Thymus (tissue), 11 donors: Measurements from ENCODE around the gene UBAP2L. TPM values are rescaled to one million over a fixed set of nuclear protein-coding genes. Genes with fewer than 3 reads are reported as not detected.
"Not testable (repeated sequence)": the region's sequence is repeated elsewhere in the genome, so short reads cannot be mapped to it uniquely, and the experiment has no call there.

Experiments used
- DNase-seq, 9 donors: peaks; one replicate each; pipeline ENCODE4 v3.0.0-alpha.2; 2013; ENCODE audit warnings: low spot score in 9 of 9, low read depth in 6 of 9, missing footprints in 1 of 9
- H3K27ac ChIP-seq, 2 donors: one replicate each; pipeline ENCODE4 v1.5.1; 2013; ENCODE audit warnings: control low read depth in 1 of 2, low read depth in 1 of 2, low read length in 1 of 2, mild to moderate bottlenecking in 1 of 2, moderate library complexity in 1 of 2
- H3K27me3 ChIP-seq, 2 donors: one replicate each; pipeline ENCODE4 v1.5.1; 2013; ENCODE audit warnings: low read length in 1 of 2; ENCODE audit not compliant: control insufficient read depth in 2 of 2, insufficient read depth in 1 of 2
- H3K36me3 ChIP-seq, 2 donors: one replicate each; pipeline ENCODE4 v1.5.1; 2013; ENCODE audit warnings: low read length in 1 of 2, mild to moderate bottlenecking in 1 of 2, moderate library complexity in 1 of 2; ENCODE audit not compliant: control insufficient read depth in 2 of 2, insufficient read depth in 2 of 2
- H3K4me1 ChIP-seq, 2 donors: one replicate each; pipeline ENCODE4 v1.5.1; 2013; ENCODE audit warnings: low read length in 2 of 2; ENCODE audit not compliant: control insufficient read depth in 2 of 2, insufficient read depth in 2 of 2
- H3K4me3 ChIP-seq, 2 donors: one replicate each; pipeline ENCODE4 v1.5.1; 2013; ENCODE audit warnings: low read length in 2 of 2, control low read depth in 1 of 2, mild to moderate bottlenecking in 1 of 2
- H3K9me3 ChIP-seq, 2 donors: one replicate each; pipeline ENCODE4 v1.5.1; 2013; ENCODE audit warnings: low read length in 1 of 2, mild to moderate bottlenecking in 1 of 2; ENCODE audit not compliant: control insufficient read depth in 2 of 2, insufficient read depth in 1 of 2
- WGBS: extraction: QIAGEN DNeasy Blood & Tissue Kit; methylation state at CpG from one replicate; pipeline ENCODE4 v1.1.7; 2013; 5-methylcytosine and 5-hydroxymethylcytosine counted together
- polyA plus RNA-seq: library from polyadenylated mRNA; stranded (reverse); fragments of 200-250 nt; gene quantifications from one replicate; pipeline ENCODE4 v1.2.3, GENCODE V29; 2013
- total RNA-seq: library from RNA; stranded (reverse); fragments of 120-200 nt; gene quantifications from one replicate; pipeline ENCODE4 v1.2.4, GENCODE V29; 2013
- donor health status: healthy.

UBAP2L gene
- total and polyA plus RNA-seq, 2 donors: 30.5 to 50.1 TPM

DNA sequence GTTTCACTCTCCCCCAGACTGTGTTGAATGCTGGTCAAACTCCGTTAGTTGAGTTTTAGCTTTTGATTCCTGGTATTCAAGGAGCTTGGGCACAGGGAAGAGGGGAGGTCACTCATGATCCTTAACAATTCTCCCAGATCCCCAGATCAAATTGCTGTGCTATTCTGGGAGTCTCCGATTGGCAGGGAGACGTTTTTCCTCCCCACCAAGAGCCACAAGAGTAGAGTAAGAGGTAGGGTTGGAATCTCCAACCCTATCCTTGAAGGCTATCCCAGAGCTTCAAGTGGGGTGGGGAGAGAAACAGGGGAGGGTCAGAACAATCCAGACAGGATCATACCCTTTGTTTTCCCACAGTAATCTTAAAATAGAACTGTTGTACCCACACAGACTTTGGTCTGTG is 28.3 kb upstream of the UBAP2L start:
- peaks cover 0 to 20% of the 10 kb centered on the region in 2 donors for H3K27me3 ChIP-seq
- 72% methylated on average over 3 of the region's 3 CpGs for WGBS
- no peak overlapping the region for H3K27ac ChIP-seq
- H3K4me3 ChIP-seq: no peak overlapping the region
- no peaks in the 10 kb centered on the region for H3K4me1 ChIP-seq
- H3K36me3 ChIP-seq: no peaks in the 10 kb centered on the region
- H3K9me3 ChIP-seq: no peaks in the 10 kb centered on the region
- no peak for DNase-seq

DNA sequence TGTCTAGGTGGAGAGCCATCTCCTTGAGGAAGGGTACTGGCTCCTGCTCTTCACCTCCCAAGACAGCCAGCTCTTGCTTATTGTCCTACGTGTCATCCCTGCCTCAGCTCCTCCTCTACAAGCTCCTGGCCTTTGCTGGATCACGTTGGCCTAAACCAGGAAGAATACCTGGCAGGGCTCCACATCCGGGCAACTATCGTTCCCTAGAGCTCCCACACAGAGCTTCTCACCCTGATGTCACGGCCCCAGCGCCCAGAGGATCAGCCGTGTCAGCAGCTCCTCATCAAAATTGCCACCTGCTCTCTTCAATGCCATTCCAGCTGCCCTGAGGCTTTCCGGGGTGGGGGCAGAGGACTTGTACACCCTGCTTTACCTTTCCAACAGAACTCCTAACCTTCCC is 26.9 kb upstream of the UBAP2L start:
- no peak for DNase-seq

DNA sequence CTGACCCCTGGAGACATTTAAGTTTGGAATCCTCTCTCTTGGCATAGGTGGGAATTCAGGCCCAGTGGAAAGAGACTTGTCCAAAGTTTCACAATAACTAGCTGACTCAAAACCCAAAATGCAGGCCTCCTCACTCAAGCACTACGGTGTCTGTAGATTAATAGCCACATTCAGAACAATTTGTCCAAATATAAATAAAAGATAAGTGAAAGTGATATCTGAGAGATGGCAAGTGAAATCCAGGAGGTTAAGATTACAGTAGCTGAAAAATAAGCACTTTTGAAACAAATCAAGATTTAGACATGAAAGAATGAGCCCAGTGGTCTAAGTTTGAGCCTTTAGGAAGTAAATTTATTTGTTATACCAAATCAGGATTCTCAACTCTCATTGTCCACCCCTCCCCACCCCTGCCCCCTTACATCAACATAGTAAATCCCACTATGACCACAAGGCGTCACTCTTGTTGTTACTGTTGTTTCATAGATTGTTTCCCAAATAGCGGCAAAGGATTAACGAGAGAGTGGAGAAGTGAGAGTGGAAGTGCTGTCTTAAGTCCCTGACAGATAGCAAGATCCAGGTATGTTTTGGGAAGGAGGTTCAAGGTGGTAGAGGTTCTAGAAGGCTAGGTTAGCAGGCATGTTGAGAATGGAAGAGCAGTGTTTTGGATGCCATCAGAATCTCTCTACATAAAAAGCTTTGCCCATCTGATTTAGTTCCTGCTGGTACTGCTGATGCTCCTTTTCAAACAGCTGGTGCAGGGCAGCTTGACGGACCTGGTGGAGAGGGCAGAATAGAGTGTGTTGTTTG is 21.8 kb upstream of the UBAP2L start:
- Histone ChIP-seq H3K27me3 (peaks cover 0 to 1% of the 10 kb centered on the region in 2 donors), H3K4me1 (no peaks in the 10 kb centered on the region), H3K27ac (peak overlapping the region in 1 of 2 donors; percentile 65), H3K4me3 (no peak overlapping the region), H3K36me3 (no peaks in the 10 kb centered on the region), H3K9me3 (no peaks in the 10 kb centered on the region)
- 17% methylated on average over 5 of the region's 5 CpGs for WGBS
- DNase-seq: peak in 8 of 9 donors; percentile 42 to 80 (median 54)

More for the DNA sequence above, 26.9 kb upstream of the UBAP2L start:
- 89% methylated on average over 8 of the region's 8 CpGs for WGBS
- Histone ChIP-seq H3K36me3 (no peaks in the 10 kb centered on the region), H3K4me1 (no peaks in the 10 kb centered on the region), H3K4me3 (no peak overlapping the region), H3K9me3 (no peaks in the 10 kb centered on the region), H3K27ac (no peak overlapping the region), H3K27me3 (peaks cover 0 to 20% of the 10 kb centered on the region in 2 donors)

GRCh38 chr1:154199563-154199879 is 21.2 kb upstream of the UBAP2L start:
- Histone ChIP-seq H3K9me3 (no peaks in the 10 kb centered on the region), H3K4me1 (no peaks in the 10 kb centered on the region), H3K4me3 (no peak overlapping the region), H3K36me3 (no peaks in the 10 kb centered on the region), H3K27ac (no peak overlapping the region), H3K27me3 (no peaks in the 10 kb centered on the region)
- no peak for DNase-seq
- 98% methylated on average over 3 of the region's 3 CpGs for WGBS

GRCh38 chr1:154205778-154206177 is 15.0 kb upstream of the UBAP2L start:
- not testable (repeated sequence) for H3K27me3 ChIP-seq, H3K4me1 ChIP-seq, H3K4me3 ChIP-seq, DNase-seq, H3K9me3 ChIP-seq, H3K27ac ChIP-seq
- H3K36me3 ChIP-seq: peaks cover 38 to 47% of the 10 kb centered on the region in 2 donors
- WGBS: 98% methylated on average over 11 of the region's 11 CpGs

DNA sequence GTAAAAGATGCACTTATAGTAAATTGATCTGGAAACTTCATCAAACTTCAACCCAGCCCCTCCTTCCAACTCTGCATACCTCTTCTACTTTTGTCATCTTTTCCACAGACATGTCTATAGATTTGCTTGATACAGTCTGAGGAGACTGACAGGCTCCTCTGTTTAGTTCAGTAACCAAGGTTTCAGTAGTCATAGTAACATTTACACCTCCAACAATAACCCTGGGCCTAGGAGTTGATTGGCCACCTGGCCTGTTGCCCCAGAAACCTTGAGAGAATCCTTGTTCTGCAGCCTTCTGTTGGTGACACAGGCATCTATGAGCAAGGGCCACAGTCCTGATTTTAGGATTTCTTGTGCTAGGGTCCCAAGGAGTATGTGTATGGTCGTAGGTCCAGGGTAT is 14.6 kb upstream of the UBAP2L start, which contains the start of gene CFAP141:
TSS of gene CFAP141 (minus strand) at position 138 of the 400 bp plus-strand sequence. CDS start at position 112, 26 bp downstream.
- H3K27me3 ChIP-seq: no peaks in the 10 kb centered on the region
- H3K36me3 ChIP-seq: peaks cover 38 to 49% of the 10 kb centered on the region in 2 donors
- no peak for DNase-seq
- no peaks in the 10 kb centered on the region for H3K4me1 ChIP-seq
- 97% methylated on average over 1 of the region's 1 CpG for WGBS
- H3K27ac ChIP-seq: no peak within 1 kb of the TSS
- no peak within 1 kb of the TSS for H3K4me3 ChIP-seq
- no peaks in the 10 kb centered on the region for H3K9me3 ChIP-seq

DNA sequence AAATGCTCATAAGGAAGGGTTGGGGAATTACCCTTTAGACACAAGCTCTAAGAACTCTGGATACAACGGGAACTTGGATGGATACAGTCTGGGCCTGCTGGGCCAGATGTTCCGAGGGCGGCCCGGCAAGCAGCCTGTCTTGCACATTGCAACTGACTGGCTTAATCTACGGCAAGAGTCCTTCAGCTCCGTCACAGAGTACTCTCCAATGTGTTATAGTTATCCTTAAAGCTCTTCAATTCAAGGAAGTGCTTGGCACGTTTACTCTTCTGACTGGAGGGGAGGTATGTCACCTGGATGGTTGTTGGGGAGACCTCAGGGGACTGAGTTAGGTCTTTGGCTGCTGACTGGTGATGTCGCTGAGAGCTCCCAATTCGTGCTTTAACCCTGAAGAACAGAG is 13.5 kb upstream of the UBAP2L start:
- 98% methylated on average over 9 of the region's 9 CpGs for WGBS
- DNase-seq: no peak
- H3K9me3 ChIP-seq: no peaks in the 10 kb centered on the region
- no peaks in the 10 kb centered on the region for H3K27me3 ChIP-seq
- H3K4me3 ChIP-seq: no peak overlapping the region
- peaks cover 47 to 58% of the 10 kb centered on the region in 2 donors for H3K36me3 ChIP-seq
- no peak overlapping the region for H3K27ac ChIP-seq
- no peaks in the 10 kb centered on the region for H3K4me1 ChIP-seq

GRCh38 chr1:154208677-154209388 is 11.9 kb upstream of the UBAP2L start:
- 96% methylated on average over 5 of the region's 5 CpGs for WGBS
- Histone ChIP-seq H3K27me3 (no peaks in the 10 kb centered on the region), H3K27ac (no peak overlapping the region), H3K9me3 (no peaks in the 10 kb centered on the region), H3K36me3 (peaks cover 63 to 73% of the 10 kb centered on the region in 2 donors), H3K4me1 (no peaks in the 10 kb centered on the region), H3K4me3 (no peak overlapping the region)
- no peak for DNase-seq

DNA sequence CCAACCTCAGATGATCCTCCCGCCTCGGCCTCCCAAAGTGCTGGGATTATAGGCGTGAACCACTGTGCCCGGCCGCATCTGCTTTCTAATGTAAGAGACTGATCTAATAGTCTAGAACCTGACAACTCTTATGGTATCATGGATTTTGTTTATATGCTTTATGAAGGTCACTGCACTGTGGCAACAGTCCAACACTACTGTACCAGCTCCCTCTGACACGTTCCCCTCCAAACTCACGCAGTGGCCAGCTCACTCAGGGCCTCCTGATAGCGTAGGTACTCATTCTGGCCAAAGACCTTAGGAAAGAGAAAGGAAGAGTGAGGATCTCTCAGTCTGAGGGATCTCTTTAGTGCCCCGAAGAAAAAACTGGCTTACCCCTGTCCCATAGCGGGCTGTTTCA is 8.7 kb upstream of the UBAP2L start:
- WGBS: 99% methylated on average over 10 of the region's 10 CpGs
- peaks cover 61 to 68% of the 10 kb centered on the region in 2 donors for H3K36me3 ChIP-seq
- H3K27ac ChIP-seq: no peak overlapping the region
- H3K4me3 ChIP-seq: no peak overlapping the region
- H3K27me3 ChIP-seq: no peaks in the 10 kb centered on the region
- H3K9me3 ChIP-seq: no peaks in the 10 kb centered on the region
- no peaks in the 10 kb centered on the region for H3K4me1 ChIP-seq
- no peak for DNase-seq
